Activated naive CD4-positive, alpha-beta T cell treated with anti-CD3 and anti-CD28 coated beads for 36 hours (primary cell): ENCODE measurements around the gene H2AZ1. TPM values are rescaled to one million over a fixed set of nuclear protein-coding genes. Genes with fewer than 3 reads are reported as not detected.

Experiments
- CTCF ChIA-PET: fragments of 350-600 bp; sonication (Branson Sonifier 250); formaldehyde crosslinking; loops from one replicate; lab custom pipeline; 2021; ENCODE audit warnings: antibody characterized with exemption; lab: Charles Lee
- DNase-seq: peaks from one replicate; pipeline ENCODE4 v3.0.0-alpha.2; 2020
- H3K27ac Mint-ChIP-seq: one replicate; pipeline ENCODE4 v1.8.0; 2021; ENCODE audit warnings: mild to moderate bottlenecking, mixed read lengths
- H3K27me3 Mint-ChIP-seq: one replicate; pipeline ENCODE4 v1.8.0; 2021; ENCODE audit warnings: low read depth, mixed read lengths
- H3K36me3 Mint-ChIP-seq: one replicate; pipeline ENCODE4 v1.8.0; 2021; ENCODE audit warnings: low read depth, mixed read lengths
- H3K4me1 Mint-ChIP-seq: one replicate; pipeline ENCODE4 v1.8.0; 2021; ENCODE audit warnings: low read depth, mixed read lengths
- H3K4me3 Mint-ChIP-seq: one replicate; pipeline ENCODE4 v1.8.0; 2021; ENCODE audit warnings: mild to moderate bottlenecking, moderate library complexity, mixed read lengths
- H3K9me3 Mint-ChIP-seq: one replicate; pipeline ENCODE4 v1.8.0; 2021; ENCODE audit warnings: mixed read lengths
- intact Hi-C: fragments of 100-400 bp; cut with micrococcal nuclease; formaldehyde crosslinking; loops from one replicate; pipeline ENCODE4 v1.15.1; 2023
- total RNA-seq, 2 experiments: library from RNA; stranded (reverse); gene quantifications; one replicate each; pipeline ENCODE4 v1.2.3, GENCODE V29; 2021

The H2AZ1 gene
- 1,000 to 10,000 TPM; 1,022 to 1,060 TPM for total RNA-seq

GRCh38 chr4:99949999-99950912, at the start of gene H2AZ1:
Gene H2AZ1 (minus strand): TSS chr4:99950275. CDS start chr4:99950170, 105 bp downstream.
- H3K36me3 Mint-ChIP-seq, result peaks cover 17% of the 10 kb centered on the region
- intact Hi-C loops, result loop anchor here (1.0 to 5.0 kb wide), 19 partner anchors 48 to 1808 kb away; partner anchors contain the start of genes ADH5, DAPP1, EIF4E and LAMTOR3
- no peaks in the 10 kb centered on the region for H3K9me3 Mint-ChIP-seq
- DNase-seq, result peak; percentile 99
- H3K4me1 Mint-ChIP-seq, result peaks cover 22% of the 10 kb centered on the region
- CTCF ChIA-PET, result interaction anchor here (0.6 to 1.7 kb wide), 7 partner anchors 10 to 146 kb away, joined by 3 to 7 read pairs (median 4); no protein-coding TSS in a partner anchor
- no peaks in the 10 kb centered on the region for H3K27me3 Mint-ChIP-seq
- no peak within 1 kb of the TSS for H3K4me3 Mint-ChIP-seq
- no peak within 1 kb of the TSS for H3K27ac Mint-ChIP-seq

- CTCF ChIA-PET, result interaction anchor here (0.6 to 2.5 kb wide), 20 partner anchors 8 to 1721 kb away, joined by 3 to 15 read pairs (median 4); no protein-coding TSS in a partner anchor
- Mint-ChIP-seq H3K4me3 (no peak overlapping the region), H3K36me3 (no peaks in the 10 kb centered on the region), H3K27me3 (peaks cover 5% of the 10 kb centered on the region), H3K4me1 (peaks cover 11% of the 10 kb centered on the region), H3K9me3 (no peaks in the 10 kb centered on the region), H3K27ac (peak overlapping the region; percentile 59)
- intact Hi-C loops, result loop anchor here (1.0 to 10.0 kb wide), 7 partner anchors 20 to 827 kb away; partner anchors contain the start of gene H2AZ1
- DNase-seq, result peak; percentile 10
These were observed 48.2 kb upstream of the H2AZ1 start for GRCh38 chr4:99998062-99998867.

- intact Hi-C loops, result loop anchor here (10.0 kb wide), 1 partner anchor 833 kb away; no protein-coding TSS in a partner anchor
- H3K27ac Mint-ChIP-seq, result no peak overlapping the region
- no peaks in the 10 kb centered on the region for H3K4me1 Mint-ChIP-seq
- H3K27me3 Mint-ChIP-seq, result peaks cover 19% of the 10 kb centered on the region
- CTCF ChIA-PET, result interaction anchor here (0.8 kb wide), 1 partner anchor 20 kb away, joined by 3 read pairs; no protein-coding TSS in a partner anchor
- H3K9me3 Mint-ChIP-seq, result no peaks in the 10 kb centered on the region
- no peak overlapping the region for H3K4me3 Mint-ChIP-seq
- no peaks in the 10 kb centered on the region for H3K36me3 Mint-ChIP-seq
- DNase-seq, result no peak
These were observed 41.7 kb upstream of the H2AZ1 start for GRCh38 chr4:99991741-99992140.

GRCh38 chr4:99987681-99988080, 37.6 kb upstream of the H2AZ1 start:
- Mint-ChIP-seq H3K27ac (no peak overlapping the region), H3K27me3 (peaks cover 13% of the 10 kb centered on the region), H3K9me3 (no peaks in the 10 kb centered on the region), H3K4me3 (no peak overlapping the region), H3K36me3 (no peaks in the 10 kb centered on the region), H3K4me1 (no peaks in the 10 kb centered on the region)
- intact Hi-C loops, result no loop called here
- CTCF ChIA-PET, result interaction anchor here (1.1 kb wide), 1 partner anchor 10 kb away, joined by 4 read pairs; no protein-coding TSS in a partner anchor
- DNase-seq, result no peak

GRCh38 chr4:99986792-99987191, 36.7 kb upstream of the H2AZ1 start:
- H3K36me3 Mint-ChIP-seq, result no peaks in the 10 kb centered on the region
- H3K9me3 Mint-ChIP-seq, result no peaks in the 10 kb centered on the region
- intact Hi-C loops, result no loop called here
- DNase-seq, result no peak
- peaks cover 11% of the 10 kb centered on the region for H3K27me3 Mint-ChIP-seq
- H3K4me3 Mint-ChIP-seq, result no peak overlapping the region
- no peaks in the 10 kb centered on the region for H3K4me1 Mint-ChIP-seq
- no peak overlapping the region for H3K27ac Mint-ChIP-seq
- CTCF ChIA-PET, result no interaction called here

GRCh38 chr4:99983289-99983943, 33.3 kb upstream of the H2AZ1 start:
- intact Hi-C loops, result no loop called here
- no peaks in the 10 kb centered on the region for H3K4me1 Mint-ChIP-seq

GRCh38 chr4:99979872-99980271, 29.8 kb upstream of the H2AZ1 start:
- Mint-ChIP-seq H3K4me1 (no peaks in the 10 kb centered on the region), H3K4me3 (no peak overlapping the region), H3K27me3 (no peaks in the 10 kb centered on the region), H3K9me3 (peaks cover 16% of the 10 kb centered on the region), H3K36me3 (no peaks in the 10 kb centered on the region), H3K27ac (no peak overlapping the region)
- intact Hi-C loops, result no loop called here
- no peak for DNase-seq
- CTCF ChIA-PET, result interaction anchor here (0.6 kb wide), 1 partner anchor 155 kb away, joined by 3 read pairs; no protein-coding TSS in a partner anchor

More at GRCh38 chr4:99983289-99983943, 33.3 kb upstream of the H2AZ1 start:
- no peak overlapping the region for H3K27ac Mint-ChIP-seq
- no peak for DNase-seq
- no peaks in the 10 kb centered on the region for H3K36me3 Mint-ChIP-seq
- no peak overlapping the region for H3K4me3 Mint-ChIP-seq
- CTCF ChIA-PET, result no interaction called here
- H3K9me3 Mint-ChIP-seq, result peaks cover 4% of the 10 kb centered on the region
- no peaks in the 10 kb centered on the region for H3K27me3 Mint-ChIP-seq

GRCh38 chr4:99971453-99972111, 21.5 kb upstream of the H2AZ1 start:
- intact Hi-C loops, result no loop called here
- CTCF ChIA-PET, result no interaction called here
- Mint-ChIP-seq H3K9me3 (peaks cover 12% of the 10 kb centered on the region), H3K36me3 (no peaks in the 10 kb centered on the region), H3K27ac (no peak overlapping the region), H3K27me3 (peaks cover 5% of the 10 kb centered on the region), H3K4me3 (no peak overlapping the region), H3K4me1 (no peaks in the 10 kb centered on the region)
- DNase-seq, result no peak

- Mint-ChIP-seq H3K9me3 (no peaks in the 10 kb centered on the region), H3K27me3 (peaks cover 2% of the 10 kb centered on the region), H3K27ac (no peak overlapping the region), H3K36me3 (no peaks in the 10 kb centered on the region), H3K4me3 (no peak overlapping the region), H3K4me1 (peaks cover 17% of the 10 kb centered on the region)
- intact Hi-C loops, result no loop called here
- CTCF ChIA-PET, result interaction anchor here (0.9 kb wide), 1 partner anchor 826 kb away, joined by 3 read pairs; no protein-coding TSS in a partner anchor
- no peak for DNase-seq
These were observed 18.3 kb upstream of the H2AZ1 start for GRCh38 chr4:99968330-99968729.

GRCh38 chr4:99966692-99967091, 16.6 kb upstream of the H2AZ1 start:
- no peaks in the 10 kb centered on the region for H3K9me3 Mint-ChIP-seq
- intact Hi-C loops, result no loop called here
- no peaks in the 10 kb centered on the region for H3K36me3 Mint-ChIP-seq

GRCh38 chr4:99965674-99966350, 15.7 kb upstream of the H2AZ1 start:
- Mint-ChIP-seq H3K36me3 (no peaks in the 10 kb centered on the region), H3K9me3 (no peaks in the 10 kb centered on the region), H3K4me3 (no peak overlapping the region), H3K27ac (no peak overlapping the region), H3K27me3 (peaks cover 2% of the 10 kb centered on the region), H3K4me1 (peaks cover 17% of the 10 kb centered on the region)
- CTCF ChIA-PET, result interaction anchor here (1.1 kb wide), 1 partner anchor 14 kb away, joined by 3 read pairs; no protein-coding TSS in a partner anchor
- intact Hi-C loops, result no loop called here
- DNase-seq, result no peak

More at GRCh38 chr4:99966692-99967091, 16.6 kb upstream of the H2AZ1 start:
- Mint-ChIP-seq H3K27ac (no peak overlapping the region), H3K4me3 (no peak overlapping the region), H3K27me3 (peaks cover 2% of the 10 kb centered on the region), H3K4me1 (peaks cover 17% of the 10 kb centered on the region)
- DNase-seq, result no peak
- CTCF ChIA-PET, result no interaction called here
